Neural crest cell (in vitro differentiated cells): Measurements from ENCODE around the gene CKAP2L. TPM values are rescaled to one million over a fixed set of nuclear protein-coding genes. Genes with fewer than 3 reads are reported as not detected.

Source experiments
- DNase-seq: peaks from one replicate; pipeline ENCODE4 v3.0.0; 2021; ENCODE audit warnings: low read depth, mixed read lengths, low spot score
- H3K27ac Mint-ChIP-seq: one replicate; pipeline ENCODE4 v1.8.0; 2021; ENCODE audit warnings: mild to moderate bottlenecking, mixed read lengths; ENCODE audit not compliant: unreplicated experiment
- H3K27me3 Mint-ChIP-seq: 2 replicates; pipeline ENCODE4 v1.8.0; 2021; ENCODE audit warnings: low read depth, mild to moderate bottlenecking, mixed read lengths
- H3K36me3 Mint-ChIP-seq: 2 replicates; pipeline ENCODE4 v1.8.0; 2021; ENCODE audit warnings: low read depth, mild to moderate bottlenecking, mixed read lengths
- H3K4me1 Mint-ChIP-seq: 2 replicates; pipeline ENCODE4 v1.8.0; 2021; ENCODE audit warnings: mixed read lengths
- H3K4me3 Mint-ChIP-seq: one replicate; pipeline ENCODE4 v1.8.0; 2021; ENCODE audit warnings: mild to moderate bottlenecking, mixed read lengths
- H3K9me3 Mint-ChIP-seq: 2 replicates; pipeline ENCODE4 v1.8.0; 2021; ENCODE audit warnings: mixed read lengths
- CTCF ChIP-seq: fragments of 200-600 bp; sonication (generic); conservative IDR thresholded peaks from 2 replicates; pipeline ENCODE4 v1.5.0; 2021; ENCODE audit warnings: antibody characterized with exemption, mild to moderate bottlenecking
- total RNA-seq: library from RNA; stranded (reverse); gene quantifications from 2 replicates; pipeline ENCODE4 v1.2.1, GENCODE V29; 2021

The CKAP2L gene
- total RNA-seq, 1 donor from 2014 or later, result 27.4 TPM

GRCh38 chr2:112794131-112794733, 29.8 kb upstream of the CKAP2L start:
- H3K27ac Mint-ChIP-seq, result no peak overlapping the region

GRCh38 chr2:112793449-112793978, 29.1 kb upstream of the CKAP2L start:
- H3K4me1 Mint-ChIP-seq, result peaks cover 4% of the 10 kb centered on the region
- no peak overlapping the region for H3K27ac Mint-ChIP-seq
- peaks cover 3% of the 10 kb centered on the region for H3K36me3 Mint-ChIP-seq
- no peaks in the 10 kb centered on the region for H3K27me3 Mint-ChIP-seq
- no peak for TF ChIP-seq CTCF
- no peak overlapping the region for H3K4me3 Mint-ChIP-seq
- peaks cover 16% of the 10 kb centered on the region for H3K9me3 Mint-ChIP-seq
- DNase-seq, result no peak

More at GRCh38 chr2:112794131-112794733, 29.8 kb upstream of the CKAP2L start:
- peaks cover 3% of the 10 kb centered on the region for H3K36me3 Mint-ChIP-seq
- H3K27me3 Mint-ChIP-seq, result no peaks in the 10 kb centered on the region
- H3K9me3 Mint-ChIP-seq, result peaks cover 18% of the 10 kb centered on the region
- peaks cover 4% of the 10 kb centered on the region for H3K4me1 Mint-ChIP-seq
- DNase-seq, result no peak
- H3K4me3 Mint-ChIP-seq, result no peak overlapping the region
- no peak for TF ChIP-seq CTCF

- H3K4me1 Mint-ChIP-seq, result peaks cover 4% of the 10 kb centered on the region
- no peak for TF ChIP-seq CTCF
- no peak overlapping the region for H3K27ac Mint-ChIP-seq
- no peak for DNase-seq
- peaks cover 3% of the 10 kb centered on the region for H3K36me3 Mint-ChIP-seq
- H3K4me3 Mint-ChIP-seq, result no peak overlapping the region
- H3K9me3 Mint-ChIP-seq, result peaks cover 14% of the 10 kb centered on the region
- H3K27me3 Mint-ChIP-seq, result no peaks in the 10 kb centered on the region
These were observed 28.0 kb upstream of the CKAP2L start for GRCh38 chr2:112792419-112792818.

GRCh38 chr2:112791693-112792230, 27.4 kb upstream of the CKAP2L start:
- Mint-ChIP-seq H3K4me1 (peaks cover 4% of the 10 kb centered on the region), H3K9me3 (peaks cover 12% of the 10 kb centered on the region), H3K36me3 (peaks cover 3% of the 10 kb centered on the region), H3K4me3 (no peak overlapping the region), H3K27ac (no peak overlapping the region), H3K27me3 (no peaks in the 10 kb centered on the region)
- no peak for DNase-seq
- TF ChIP-seq CTCF, result no peak

GRCh38 chr2:112791019-112791418, 26.6 kb upstream of the CKAP2L start:
- no peak for DNase-seq

More at GRCh38 chr2:112791019-112791418, 26.6 kb upstream of the CKAP2L start:
- no peak overlapping the region for H3K4me3 Mint-ChIP-seq
- H3K36me3 Mint-ChIP-seq, result peaks cover 3% of the 10 kb centered on the region
- H3K27ac Mint-ChIP-seq, result no peak overlapping the region
- H3K4me1 Mint-ChIP-seq, result peaks cover 4% of the 10 kb centered on the region
- H3K9me3 Mint-ChIP-seq, result peaks cover 12% of the 10 kb centered on the region
- H3K27me3 Mint-ChIP-seq, result no peaks in the 10 kb centered on the region
- no peak for TF ChIP-seq CTCF
